SJSA1 (cell line): ENCODE data around the gene ODF4. TPM values are rescaled to one million over a fixed set of nuclear protein-coding genes. Genes with fewer than 3 reads are reported as not detected.
A peak's percentile ranks its signal among the peaks of the same experiment; 100 is the strongest.
"Not testable (repeated sequence)": the region's sequence is repeated elsewhere in the genome, so short reads cannot be mapped to it uniquely, and the experiment has no call there.

Experiments
- DNase-seq, 2 experiments: peaks; one replicate each; pipeline ENCODE4 v3.0.0-alpha.2; 2015 to 2020; ENCODE audit warnings: low spot score in 2 of 2, low read depth in 1 of 2
- H3K27ac ChIP-seq: fragments of 250-450 bp; sonication (Bioruptor Pico); 2 replicates; pipeline ENCODE4 v1.5.1; 2020; ENCODE audit warnings: mild to moderate bottlenecking, moderate library complexity
- H3K27me3 ChIP-seq: fragments of 250-450 bp; sonication (Bioruptor Pico); replicated peaks from 2 replicates; pipeline ENCODE4 v1.5.1; 2020; ENCODE audit warnings: mild to moderate bottlenecking, moderate library complexity
- H3K36me3 ChIP-seq: fragments of 250-450 bp; sonication (Bioruptor Pico); 2 replicates; pipeline ENCODE4 v1.5.1; 2020; ENCODE audit warnings: mild to moderate bottlenecking
- H3K4me1 ChIP-seq: fragments of 250-450 bp; sonication (Bioruptor Pico); replicated peaks from 2 replicates; pipeline ENCODE4 v1.6.1; 2021; ENCODE audit warnings: mild to moderate bottlenecking
- H3K4me3 ChIP-seq: fragments of 250-450 bp; sonication (Bioruptor Pico); 2 replicates; pipeline ENCODE4 v1.5.1; 2020; ENCODE audit warnings: mild to moderate bottlenecking
- H3K9me3 ChIP-seq: fragments of 250-450 bp; sonication (Bioruptor Pico); replicated peaks from 2 replicates; pipeline ENCODE4 v1.5.1; 2020; ENCODE audit warnings: mild to moderate bottlenecking
- total RNA-seq: library from RNA; depleted of rRNA; stranded (reverse); fragments of >200 nt; shearing (Covaris generic); gene quantifications from 2 replicates; pipeline ENCODE4 v1.2.3, GENCODE V29; 2014

Gene ODF4
- total RNA-seq, 1 experiment from 2014 or later, result not detected

DNA sequence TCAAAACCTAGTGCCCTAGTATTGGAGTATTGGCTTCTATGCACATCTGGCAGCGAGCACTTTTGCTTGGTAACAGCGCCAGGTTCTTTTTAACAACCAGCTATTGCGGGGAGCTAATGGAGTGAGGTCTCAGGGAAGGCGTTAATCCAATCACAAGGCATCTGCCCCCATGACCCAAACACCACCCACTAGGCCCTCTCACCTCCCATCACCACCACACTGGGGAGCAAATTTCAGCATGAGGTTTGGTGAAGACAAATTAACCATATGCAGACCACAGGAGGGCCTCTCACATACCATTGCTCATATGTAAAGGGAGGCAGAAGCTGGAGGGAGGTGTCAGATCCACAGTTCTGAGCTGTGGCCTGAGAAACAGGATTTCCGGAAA is 893 bp upstream of the ODF4 start:
- Histone ChIP-seq H3K27me3 (no peaks in the 10 kb centered on the region), H3K4me3 (no peak overlapping the region), H3K4me1 (peaks cover 9% of the 10 kb centered on the region), H3K36me3 (no peaks in the 10 kb centered on the region), H3K9me3 (no peaks in the 10 kb centered on the region), H3K27ac (no peak overlapping the region)
- no peak for DNase-seq

DNA sequence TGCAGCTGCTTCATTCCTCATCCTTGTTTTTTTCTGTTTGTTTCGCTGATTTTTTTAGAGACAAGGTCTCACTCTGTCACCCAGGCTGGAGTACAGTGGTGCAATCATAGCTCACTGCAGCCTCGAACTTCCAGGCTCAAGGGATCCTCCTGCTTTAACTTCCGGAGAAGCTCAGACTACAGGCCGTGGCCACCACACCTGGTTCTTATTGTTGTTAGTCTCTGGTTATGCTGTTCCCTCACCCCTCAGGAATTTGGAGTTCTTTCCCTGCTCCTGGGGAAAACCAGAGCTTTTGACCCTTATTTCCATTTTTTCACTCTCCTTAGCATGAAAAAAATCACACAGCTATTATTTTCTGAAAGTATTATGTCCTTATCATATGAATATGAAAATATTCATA is 1.8 kb downstream of the ODF4 start:
- Histone ChIP-seq H3K36me3 (no peaks in the 10 kb centered on the region), H3K27ac (no peak overlapping the region), H3K27me3 (no peaks in the 10 kb centered on the region), H3K4me1 (no peaks in the 10 kb centered on the region), H3K9me3 (no peaks in the 10 kb centered on the region), H3K4me3 (no peak overlapping the region)
- no peak for DNase-seq

DNA sequence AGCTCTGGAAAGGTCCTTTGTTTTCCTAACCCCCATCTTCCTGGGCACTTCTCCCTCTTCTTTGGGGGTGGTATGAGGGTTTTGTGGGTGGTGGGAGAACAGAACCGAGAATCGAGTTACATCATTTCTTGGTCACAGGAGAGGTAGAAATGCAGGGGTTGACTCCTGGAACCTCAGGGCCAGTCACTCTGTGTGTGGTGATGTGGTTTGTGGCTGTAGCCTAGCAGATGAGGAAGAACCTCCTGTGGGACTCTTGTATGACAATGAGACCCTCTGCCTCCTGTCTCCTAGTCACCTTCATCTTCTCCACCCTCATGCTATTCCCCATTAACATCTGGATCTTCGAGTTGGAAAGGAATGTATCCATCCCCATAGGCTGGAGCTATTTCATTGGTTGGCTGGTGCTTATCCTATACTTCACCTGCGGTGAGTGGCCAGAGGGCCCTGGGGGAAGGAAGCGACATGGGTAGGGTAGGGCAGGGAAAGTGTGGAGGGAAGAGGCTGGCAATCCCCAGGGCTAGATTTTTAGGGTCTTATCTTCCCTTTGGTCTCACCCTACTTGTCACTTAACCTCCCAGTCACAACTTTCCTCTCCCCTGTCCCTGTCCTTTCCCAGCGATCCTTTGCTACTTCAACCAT is 5.5 kb downstream of the ODF4 start:
- DNase-seq, result no peak
- no peaks in the 10 kb centered on the region for H3K9me3 ChIP-seq

DNA sequence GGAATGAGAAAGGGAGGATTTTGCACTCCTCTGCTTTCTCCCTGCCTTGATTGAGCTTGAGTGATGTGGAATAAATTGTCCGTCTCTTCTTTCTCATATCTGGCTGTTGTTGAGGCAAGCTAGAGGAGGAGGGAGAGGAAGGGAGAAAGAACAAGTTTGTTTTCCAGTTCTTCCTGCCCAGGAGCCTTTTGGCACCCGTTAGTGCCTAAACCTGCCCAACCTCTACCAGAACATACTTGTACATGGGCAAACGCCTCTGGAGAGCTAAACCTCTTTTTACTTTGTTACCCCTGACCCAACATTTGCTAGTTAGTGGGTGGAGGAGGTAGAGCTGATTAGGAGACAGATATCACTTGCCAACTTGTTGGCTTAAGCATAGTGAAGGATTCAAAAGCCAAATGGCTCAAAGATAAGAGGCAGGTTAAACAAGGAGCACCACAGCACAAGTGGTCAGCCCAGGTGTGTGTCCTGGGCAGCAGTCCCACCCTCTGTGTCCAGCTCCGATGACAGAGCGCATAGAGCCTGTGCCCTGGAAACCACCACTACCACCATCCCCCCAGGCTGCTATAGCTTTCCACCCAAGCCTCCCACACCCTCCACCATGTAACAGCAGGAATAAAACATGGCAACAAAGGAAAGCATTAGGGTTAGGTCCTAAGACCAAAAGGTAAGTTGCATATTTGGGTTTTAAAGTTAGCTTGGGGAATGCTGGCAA is 6.5 kb downstream of the ODF4 start:
- Histone ChIP-seq H3K4me3 (no peak overlapping the region), H3K9me3 (no peaks in the 10 kb centered on the region), H3K27me3 (no peaks in the 10 kb centered on the region), H3K4me1 (no peaks in the 10 kb centered on the region), H3K27ac (no peak overlapping the region), H3K36me3 (no peaks in the 10 kb centered on the region)
- DNase-seq, result no peak

More for the DNA sequence above, 5.5 kb downstream of the ODF4 start:
- Histone ChIP-seq H3K27ac (no peak overlapping the region), H3K27me3 (no peaks in the 10 kb centered on the region), H3K4me1 (no peaks in the 10 kb centered on the region), H3K36me3 (no peaks in the 10 kb centered on the region), H3K4me3 (no peak overlapping the region)

DNA sequence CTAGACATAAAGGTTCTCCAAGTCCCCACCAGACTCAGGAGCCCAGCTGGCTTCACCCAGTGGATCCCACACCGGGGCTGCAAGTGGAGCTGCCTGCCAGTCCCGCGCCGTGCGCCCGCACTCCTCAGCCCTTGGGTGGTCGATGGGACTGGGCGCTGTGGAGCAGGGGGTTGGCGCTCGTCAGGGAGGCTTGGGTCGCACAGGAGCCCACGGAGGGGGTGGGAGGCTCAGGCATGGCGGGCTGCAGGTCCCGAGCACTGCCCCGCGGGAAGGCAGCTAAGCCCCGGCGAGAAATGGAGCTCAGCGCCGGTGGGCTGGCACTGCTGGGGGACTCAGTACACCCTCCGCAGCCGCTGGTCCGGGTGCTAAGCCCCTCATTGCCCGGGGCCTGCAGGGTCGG is 7.4 kb downstream of the ODF4 start:
- not testable (repeated sequence) for DNase-seq, H3K9me3 ChIP-seq, H3K4me3 ChIP-seq, H3K27me3 ChIP-seq, H3K4me1 ChIP-seq, H3K36me3 ChIP-seq, H3K27ac ChIP-seq

DNA sequence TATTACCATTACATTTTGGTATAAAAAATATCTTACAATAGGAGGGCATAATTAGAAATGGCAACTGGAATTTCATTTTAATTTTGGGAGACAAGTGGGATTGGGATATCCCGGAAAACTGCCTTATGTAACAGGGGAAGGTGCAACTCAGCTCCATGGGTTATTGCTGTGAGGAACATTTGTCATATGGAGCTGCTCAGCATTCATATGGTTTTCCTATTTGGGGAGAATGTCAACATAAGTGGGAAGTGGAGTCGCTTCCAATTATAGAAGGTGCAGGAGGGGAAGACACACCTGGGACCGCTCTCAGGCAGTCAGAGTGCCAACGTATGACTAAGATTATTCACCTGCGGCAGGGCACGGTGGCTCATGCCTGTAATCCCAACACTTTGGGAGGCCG is 10.7 kb downstream of the ODF4 start:
- Histone ChIP-seq H3K9me3 (no peaks in the 10 kb centered on the region), H3K4me1 (no peaks in the 10 kb centered on the region; the same call in 1 of the 2 replicates), H3K27me3 (no peaks in the 10 kb centered on the region), H3K4me3 (no peak overlapping the region), H3K36me3 (no peaks in the 10 kb centered on the region), H3K27ac (no peak overlapping the region)
- DNase-seq, result no peak

DNA sequence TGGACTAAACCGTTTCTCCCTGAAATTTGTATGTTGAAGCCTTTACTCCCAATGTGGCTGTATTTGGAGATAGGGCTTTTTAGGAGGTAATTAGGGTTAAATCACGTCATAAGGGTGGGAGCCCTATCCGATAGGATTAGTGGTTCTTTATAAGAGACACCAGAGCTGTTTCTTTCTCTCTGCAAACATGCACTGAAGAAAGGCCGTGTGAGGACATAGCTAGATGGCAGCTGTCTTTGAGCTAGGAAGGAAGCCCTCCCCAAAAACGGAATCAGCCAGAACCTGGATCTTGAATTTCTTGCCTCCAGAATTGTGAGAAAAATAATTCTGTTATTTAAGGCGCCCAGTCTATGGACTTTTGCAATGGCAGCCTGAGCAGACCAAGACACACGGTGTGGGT is 14.1 kb downstream of the ODF4 start:
- no peaks in the 10 kb centered on the region for H3K27me3 ChIP-seq
- no peak overlapping the region for H3K27ac ChIP-seq
- no peak overlapping the region for H3K4me3 ChIP-seq
- no peaks in the 10 kb centered on the region for H3K36me3 ChIP-seq
- no peaks in the 10 kb centered on the region for H3K9me3 ChIP-seq
- H3K4me1 ChIP-seq, result no peaks in the 10 kb centered on the region; the same call in 1 of the 2 replicates
- no peak for DNase-seq

DNA sequence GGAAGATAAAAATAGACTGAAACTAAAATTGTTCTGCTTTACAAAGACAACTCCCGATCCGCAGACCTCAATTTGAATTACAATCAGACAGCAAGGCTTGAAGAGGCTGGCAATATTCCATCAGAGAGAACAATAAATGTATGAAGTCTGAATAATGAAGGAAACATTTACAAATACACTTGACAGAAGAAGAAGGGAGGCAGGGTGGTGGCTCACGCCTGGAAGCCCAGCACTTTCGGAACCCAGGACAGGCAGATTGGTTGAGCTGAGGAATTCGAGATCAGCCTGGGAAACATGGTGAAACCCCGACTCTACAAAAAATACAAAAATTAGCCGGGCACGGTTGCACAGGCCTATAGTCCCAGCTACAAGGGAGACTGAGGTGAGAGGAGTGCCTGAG is 14.6 kb downstream of the ODF4 start:
- no peaks in the 10 kb centered on the region for H3K27me3 ChIP-seq
- DNase-seq, result no peak
- no peak overlapping the region for H3K27ac ChIP-seq
- no peaks in the 10 kb centered on the region for H3K36me3 ChIP-seq
- H3K4me3 ChIP-seq, result no peak overlapping the region
- no peaks in the 10 kb centered on the region for H3K9me3 ChIP-seq
- no peaks in the 10 kb centered on the region; the same call in 1 of the 2 replicates for H3K4me1 ChIP-seq

DNA sequence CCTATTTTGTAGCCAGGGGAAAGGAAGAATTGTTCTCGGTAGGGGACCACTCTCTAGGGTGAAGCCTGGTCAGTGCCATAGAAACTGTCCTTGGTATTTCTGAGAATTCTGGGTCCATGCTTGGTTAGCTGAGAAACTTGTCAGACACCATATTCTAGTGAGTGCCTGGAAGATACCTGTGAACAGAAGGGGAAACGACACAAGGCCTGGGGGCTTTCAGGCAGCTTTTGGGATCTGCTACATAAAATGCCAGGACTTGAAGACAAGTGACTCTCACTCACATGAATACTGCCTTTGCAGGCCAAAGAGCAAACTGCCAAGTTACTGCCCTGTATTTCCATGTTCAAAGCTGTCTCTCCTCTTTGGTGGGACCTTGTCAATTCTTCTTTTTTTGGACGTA is 18.3 kb downstream of the ODF4 start:
- DNase-seq, result no peak
- H3K27me3 ChIP-seq, result no peaks in the 10 kb centered on the region
- H3K4me3 ChIP-seq, result no peak overlapping the region
- H3K9me3 ChIP-seq, result no peaks in the 10 kb centered on the region
- H3K27ac ChIP-seq, result no peak overlapping the region
- peaks cover 8% of the 10 kb centered on the region for H3K4me1 ChIP-seq
- H3K36me3 ChIP-seq, result no peaks in the 10 kb centered on the region

DNA sequence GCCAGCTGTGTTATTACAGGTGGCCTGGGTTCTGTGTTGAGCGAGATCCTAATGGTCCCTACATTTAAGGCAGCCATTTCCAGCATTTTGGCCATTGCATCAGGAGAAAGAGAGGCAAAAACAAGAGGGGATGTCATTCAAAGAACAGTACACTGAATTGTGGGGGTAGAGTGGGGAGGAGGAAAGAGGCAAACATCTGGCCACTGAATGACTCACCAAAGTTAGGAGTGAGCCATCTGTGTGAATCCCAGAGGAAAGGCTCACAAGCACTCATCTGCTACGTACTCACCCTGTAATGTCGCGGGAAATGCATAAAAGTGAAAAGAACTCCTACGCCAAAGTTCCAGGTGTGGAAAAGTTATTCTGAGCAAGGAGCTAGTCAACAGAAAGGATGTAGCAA is 20.1 kb downstream of the ODF4 start:
- Histone ChIP-seq H3K27ac (no peak overlapping the region), H3K36me3 (0 out of 2 replicates have a peak, but pooled peaks cover 2% of the 10 kb centered on the region), H3K4me1 (peaks cover 8% of the 10 kb centered on the region), H3K27me3 (no peaks in the 10 kb centered on the region), H3K4me3 (no peak overlapping the region), H3K9me3 (no peaks in the 10 kb centered on the region)
- peak in 1 of 2 experiments; percentile 28 for DNase-seq

DNA sequence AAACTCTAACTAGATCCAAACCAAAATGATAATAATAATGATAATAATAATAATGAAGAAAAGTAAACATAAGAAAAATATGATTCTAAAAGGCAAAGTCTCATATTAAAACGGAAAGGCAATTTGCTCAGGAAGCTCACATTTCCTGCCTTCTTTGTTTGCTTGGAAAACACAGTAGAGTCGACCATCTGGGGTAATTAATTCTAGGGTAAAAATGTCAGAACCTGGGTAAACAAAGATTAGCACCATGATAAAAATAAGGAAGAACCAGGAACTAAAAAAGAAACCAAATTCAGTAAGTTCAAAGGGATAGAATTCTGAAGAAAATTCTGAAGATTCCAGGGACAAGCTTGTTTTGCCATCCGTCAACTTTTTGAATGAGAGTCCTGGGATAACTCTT is 20.6 kb downstream of the ODF4 start:
- no peak for DNase-seq
- Histone ChIP-seq H3K9me3 (no peaks in the 10 kb centered on the region), H3K4me3 (no peak overlapping the region), H3K27me3 (no peaks in the 10 kb centered on the region), H3K4me1 (peaks cover 8% of the 10 kb centered on the region), H3K27ac (no peak overlapping the region), H3K36me3 (0 out of 2 replicates have a peak, but pooled peaks cover 2% of the 10 kb centered on the region)

DNA sequence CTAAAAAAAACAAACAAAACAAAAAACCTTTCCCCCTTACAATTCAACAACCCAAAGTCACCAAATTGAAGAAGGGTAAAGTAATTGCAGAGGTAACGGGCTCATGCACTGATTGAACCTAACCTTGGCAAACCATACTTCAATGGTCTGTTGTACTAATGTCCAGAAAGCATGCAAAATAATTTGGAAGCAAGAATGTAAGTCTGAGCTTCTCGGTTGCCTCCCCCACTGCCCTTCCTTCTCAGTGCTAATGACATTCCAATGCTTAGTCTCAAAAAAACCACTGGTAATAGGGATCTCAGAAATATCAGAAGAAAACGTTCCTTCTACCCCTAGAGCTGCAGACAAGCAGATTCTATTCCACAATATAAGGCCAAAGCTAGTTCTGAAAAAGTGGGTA is 21.1 kb downstream of the ODF4 start:
- peaks cover 8% of the 10 kb centered on the region for H3K4me1 ChIP-seq
- H3K9me3 ChIP-seq, result no peaks in the 10 kb centered on the region
- no peaks in the 10 kb centered on the region for H3K27me3 ChIP-seq
- 0 out of 2 replicates have a peak, but pooled peaks cover 2% of the 10 kb centered on the region for H3K36me3 ChIP-seq
- H3K27ac ChIP-seq, result no peak overlapping the region
- DNase-seq, result no peak
- no peak overlapping the region for H3K4me3 ChIP-seq

DNA sequence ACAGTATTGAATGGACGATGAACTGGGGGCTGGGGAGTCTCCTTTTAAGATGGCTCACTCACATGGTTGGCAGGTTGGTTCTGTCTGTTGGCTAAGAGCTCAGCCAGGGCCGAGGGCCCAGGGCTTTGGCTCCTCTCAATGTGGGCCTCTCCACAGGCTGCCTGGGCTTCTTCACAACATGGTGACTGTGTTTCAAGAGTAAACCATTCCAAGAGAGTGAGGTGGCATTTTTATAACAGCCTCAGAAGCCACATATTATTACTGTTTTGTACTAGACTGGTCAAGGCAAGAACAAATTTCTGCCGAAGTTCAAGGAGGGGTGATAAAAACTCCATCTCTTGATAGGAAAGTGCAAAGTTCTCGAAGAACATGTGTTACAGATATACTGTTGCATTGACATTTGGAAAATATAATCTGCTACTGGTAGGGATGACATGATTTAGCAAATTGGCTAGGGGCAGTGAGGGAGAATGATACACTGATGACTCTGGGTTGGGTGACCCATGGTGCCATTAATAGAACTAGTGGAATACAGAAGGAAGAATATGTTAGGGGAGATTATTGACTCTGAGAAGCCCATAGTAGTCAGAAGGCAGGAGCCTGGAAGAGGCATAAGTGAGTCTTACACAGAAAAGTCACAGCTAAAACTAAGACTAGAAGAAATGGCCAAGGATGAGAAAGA is 23.2 kb downstream of the ODF4 start:
- Histone ChIP-seq H3K27ac (no peak overlapping the region), H3K27me3 (no peaks in the 10 kb centered on the region), H3K9me3 (no peaks in the 10 kb centered on the region), H3K36me3 (0 out of 2 replicates have a peak, but pooled peaks cover 2% of the 10 kb centered on the region), H3K4me3 (no peak overlapping the region), H3K4me1 (peaks cover 17% of the 10 kb centered on the region)
- DNase-seq, result no peak

DNA sequence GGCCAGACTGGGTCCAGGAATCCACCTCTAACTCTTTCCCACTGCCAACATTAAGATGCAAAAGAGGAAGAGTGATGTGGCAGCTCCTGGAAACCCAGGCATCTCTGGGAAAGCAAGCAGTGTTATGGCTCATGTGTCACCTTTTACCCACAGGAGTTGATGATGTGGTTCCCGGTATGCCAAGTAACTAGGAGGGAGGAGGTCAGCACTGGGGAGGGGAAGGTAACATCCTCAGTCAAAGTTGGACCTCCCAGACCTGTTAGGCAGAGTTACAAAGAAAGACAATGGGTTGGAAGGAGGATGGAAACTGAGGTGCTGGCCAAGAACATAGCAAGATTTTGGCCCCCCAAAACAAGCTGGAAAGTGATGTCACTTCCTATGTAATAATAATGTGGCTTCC is 25.5 kb downstream of the ODF4 start:
- no peak overlapping the region for H3K27ac ChIP-seq
- H3K36me3 ChIP-seq, result peaks cover 21% of the 10 kb centered on the region; the same call in 1 of the 2 replicates
- no peak for DNase-seq
- peaks cover 10% of the 10 kb centered on the region for H3K4me1 ChIP-seq
- no peak overlapping the region for H3K4me3 ChIP-seq
- no peaks in the 10 kb centered on the region for H3K9me3 ChIP-seq
- no peaks in the 10 kb centered on the region for H3K27me3 ChIP-seq
